ENCODE data around the gene SMYD5.

SMYD5 gene

DNA sequence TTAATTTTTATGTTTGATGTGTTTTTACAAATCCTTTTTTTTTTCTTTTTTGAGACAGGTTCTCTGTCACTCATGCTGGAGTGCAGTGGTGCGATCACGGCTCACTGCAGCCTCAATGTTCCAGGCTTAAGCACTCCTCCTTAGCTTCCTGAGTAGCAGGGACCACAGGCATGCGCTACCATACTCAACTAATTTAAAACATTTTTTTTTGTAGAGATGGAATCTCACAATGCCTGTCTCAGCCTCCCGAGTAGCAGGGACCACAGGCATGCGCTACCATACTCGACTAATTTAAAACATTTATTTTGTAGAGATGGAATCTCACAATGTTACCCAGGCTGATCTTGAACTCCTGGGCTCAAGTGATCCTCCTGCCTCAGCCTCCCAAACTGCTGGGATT, 8.4 kb upstream of the SMYD5 start:
- DNase-seq (ENCODE audit: low read depth in 2 of 2) = no peak

DNA sequence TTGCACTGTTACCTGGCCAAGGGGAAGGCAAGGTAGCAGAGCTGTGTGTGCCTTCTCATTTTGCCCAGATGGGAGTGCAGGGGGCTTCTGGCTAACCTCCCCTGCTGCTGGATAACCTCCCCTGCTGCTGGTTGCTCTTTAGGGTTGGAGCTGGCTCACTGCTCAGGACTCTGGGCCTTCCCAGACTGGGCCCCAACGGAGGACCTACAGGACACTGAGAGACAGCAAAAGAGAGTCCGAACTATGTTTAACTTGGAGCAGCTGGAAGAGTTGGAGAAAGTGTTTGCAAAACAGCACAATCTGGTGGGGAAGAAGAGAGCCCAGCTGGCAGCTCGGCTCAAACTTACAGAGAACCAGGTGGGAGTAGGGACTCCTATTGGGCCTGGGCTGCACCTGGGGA, 5.8 kb upstream of the SMYD5 start:
- no peak for DNase-seq (ENCODE audit: low read depth in 2 of 2)

DNA sequence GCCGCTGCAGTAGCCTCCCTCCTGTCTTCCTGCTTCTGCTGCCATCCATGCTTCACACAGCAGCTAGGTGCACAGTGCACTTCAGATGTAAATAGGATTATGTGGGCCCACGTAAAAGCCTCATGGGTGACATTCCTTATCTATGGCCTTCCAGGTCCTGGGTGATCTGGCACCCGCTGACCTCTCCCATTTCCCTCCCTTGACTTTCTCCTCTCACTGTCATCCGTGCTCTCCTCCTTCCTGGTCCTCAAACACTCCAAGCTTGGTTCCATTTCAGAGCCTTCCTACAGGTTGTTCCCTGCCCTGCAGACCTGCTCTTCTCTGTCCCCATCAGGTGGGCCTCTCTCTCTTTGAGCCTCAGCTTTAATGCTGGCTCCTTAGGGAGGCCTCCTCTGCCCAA, 4.0 kb upstream of the SMYD5 start:
- DNase-seq (ENCODE audit: low read depth in 2 of 2) = no peak

DNA sequence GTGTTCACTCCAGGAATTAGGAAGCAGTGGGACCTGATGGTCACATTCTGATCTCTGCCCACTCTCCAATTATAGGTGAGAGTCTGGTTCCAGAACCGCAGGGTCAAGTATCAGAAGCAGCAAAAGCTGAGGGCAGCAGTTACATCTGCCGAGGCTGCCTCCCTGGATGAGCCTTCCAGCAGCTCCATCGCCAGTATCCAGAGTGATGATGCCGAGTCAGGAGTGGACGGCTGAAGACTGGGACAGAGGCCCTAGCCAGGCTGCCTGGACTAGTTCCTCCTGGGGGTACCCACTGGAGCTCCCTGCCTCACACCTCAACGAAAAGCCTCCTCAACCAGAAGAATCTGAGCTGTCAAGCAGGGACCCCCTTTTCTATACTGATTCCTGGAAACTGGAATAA, 3.3 kb upstream of the SMYD5 start:
- DNase-seq (ENCODE audit: low read depth in 2 of 2) = no peak

DNA sequence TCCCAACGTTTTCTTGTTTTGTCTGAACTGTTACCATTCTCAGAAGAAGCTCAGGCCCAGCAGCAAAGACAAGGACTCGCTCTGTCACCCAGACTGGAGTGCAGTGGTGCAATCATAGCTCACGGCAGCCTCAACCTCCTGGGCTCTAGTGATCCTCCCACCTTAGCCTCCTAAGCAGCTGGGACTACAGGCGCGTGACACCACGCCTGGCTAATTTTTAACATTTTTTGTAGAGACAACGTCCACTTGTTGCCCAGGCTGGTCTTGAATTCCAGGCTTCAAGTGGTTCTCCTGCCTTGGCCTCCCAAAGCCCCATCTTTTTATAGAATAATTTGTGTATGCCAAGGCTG, 2.0 kb upstream of the SMYD5 start:
- DNase-seq (ENCODE audit: low read depth in 2 of 2) = no peak

DNA sequence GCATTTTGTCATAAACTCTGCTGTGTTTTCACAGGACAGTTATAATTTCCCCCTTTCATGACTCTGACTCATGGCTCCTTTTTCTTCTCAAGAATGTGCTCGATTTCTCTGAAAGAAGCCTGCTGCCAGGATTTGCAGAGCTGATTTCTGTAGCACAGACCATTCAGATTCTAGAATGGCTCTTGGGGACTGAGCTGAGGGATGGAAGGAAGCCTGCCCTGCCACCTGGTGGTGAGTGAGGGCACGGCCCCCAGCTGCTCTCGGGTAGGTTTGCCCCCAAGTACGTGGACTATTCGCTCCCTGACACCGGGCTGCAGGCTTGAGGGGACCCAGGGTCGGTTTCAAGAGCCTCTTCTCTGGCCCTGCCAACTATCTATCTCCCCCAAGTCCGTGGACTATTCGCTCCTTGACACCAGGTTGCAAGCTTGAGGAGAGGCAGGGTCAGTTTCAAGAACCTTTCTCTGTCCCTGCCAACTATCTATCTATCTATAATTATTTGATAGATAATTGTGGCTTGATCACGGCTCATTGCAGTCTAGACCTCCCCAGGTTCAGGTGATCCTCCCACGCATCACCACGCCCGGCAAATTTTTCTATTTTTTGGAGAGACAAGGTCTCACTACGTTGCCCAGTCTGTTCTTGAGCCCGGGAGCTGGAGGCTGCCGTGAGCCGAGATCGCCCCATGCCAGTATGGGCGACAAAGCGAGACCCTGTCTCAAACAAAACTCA, 1.4 kb upstream of the SMYD5 start:
- DNase-seq (ENCODE audit: low read depth in 2 of 2) = peak; percentile 45 to 75

DNA sequence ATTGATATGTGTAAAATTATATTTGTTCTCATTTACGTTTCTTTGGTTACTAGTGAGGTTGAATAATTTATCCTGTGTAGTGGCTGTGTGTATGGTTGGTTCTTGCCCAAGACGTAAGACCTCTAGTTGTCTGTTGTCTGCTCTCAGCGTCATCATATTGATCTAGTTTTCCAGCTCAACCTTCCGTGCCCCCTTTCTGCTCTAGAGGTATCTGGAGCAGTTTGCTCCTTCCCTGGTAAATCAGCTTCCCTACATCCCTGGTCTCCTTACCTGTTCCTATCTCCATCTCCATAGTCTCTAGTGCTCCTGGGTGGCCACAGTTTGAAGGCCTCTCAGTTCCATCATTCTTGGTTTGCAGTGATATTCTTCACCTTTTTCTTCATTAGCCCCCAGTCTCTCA, 1.2 kb downstream of the SMYD5 start:
- DNase-seq (ENCODE audit: low read depth in 2 of 2) = no peak

DNA sequence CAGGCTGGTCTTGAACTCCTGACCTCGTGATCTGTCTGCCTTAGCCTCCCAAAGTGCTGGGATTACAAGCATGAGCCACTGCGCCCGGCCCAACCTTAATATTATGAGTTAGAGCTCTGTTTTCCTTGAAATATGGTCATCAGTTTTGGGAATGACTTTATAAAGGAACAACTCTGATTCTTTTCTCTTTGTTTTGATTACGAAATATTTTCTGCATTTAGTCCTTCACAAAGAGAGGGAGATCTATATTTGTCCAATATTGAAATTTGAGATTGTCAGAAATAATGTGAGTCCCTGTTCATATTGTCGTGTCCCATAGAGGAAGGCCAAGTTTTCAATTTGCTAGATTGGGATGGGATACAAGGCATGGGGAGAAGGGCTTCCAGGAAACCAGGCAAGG, 3.1 kb downstream of the SMYD5 start:
- DNase-seq (ENCODE audit: low read depth in 2 of 2) = no peak

DNA sequence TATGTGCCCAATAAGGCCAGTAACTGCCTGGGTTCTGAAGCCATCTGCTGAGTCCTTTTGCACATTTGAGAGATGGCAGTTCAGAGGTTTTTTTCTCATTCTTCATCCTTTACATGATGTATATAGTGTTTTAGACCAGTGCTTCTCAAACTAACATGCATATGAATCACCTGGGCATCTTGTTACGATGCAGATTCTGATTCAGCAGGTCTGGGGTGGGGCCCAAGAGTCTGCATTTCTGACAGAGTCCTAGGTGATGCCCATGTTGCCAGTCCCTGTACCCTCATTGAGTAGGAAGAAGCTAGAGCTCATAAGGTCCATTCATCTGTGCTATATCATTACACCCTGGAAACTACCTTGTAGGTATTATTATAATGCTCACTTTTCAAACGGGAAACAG, 3.8 kb downstream of the SMYD5 start:
- no peak for DNase-seq (ENCODE audit: low read depth in 2 of 2)

DNA sequence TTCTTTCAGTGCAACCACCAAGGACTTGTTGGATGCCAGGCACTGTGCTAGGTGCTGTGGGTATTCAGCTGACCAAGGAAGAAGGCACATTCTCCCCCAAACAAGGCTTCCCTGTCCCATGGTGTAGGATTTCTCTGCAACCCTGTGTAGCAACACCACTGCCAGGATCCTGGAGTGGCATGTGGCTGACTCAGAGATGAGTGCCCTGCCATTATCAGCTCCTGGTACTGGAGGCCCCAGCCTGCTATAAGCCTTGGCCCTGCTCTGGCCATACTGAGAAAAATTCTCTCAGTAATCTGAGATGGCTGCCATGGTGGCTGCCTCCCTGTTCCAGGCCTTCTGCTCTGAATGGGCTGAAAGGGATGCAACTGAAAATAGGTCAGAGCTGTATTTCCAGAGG, 4.3 kb downstream of the SMYD5 start:
- DNase-seq (ENCODE audit: low read depth in 2 of 2) = no peak

DNA sequence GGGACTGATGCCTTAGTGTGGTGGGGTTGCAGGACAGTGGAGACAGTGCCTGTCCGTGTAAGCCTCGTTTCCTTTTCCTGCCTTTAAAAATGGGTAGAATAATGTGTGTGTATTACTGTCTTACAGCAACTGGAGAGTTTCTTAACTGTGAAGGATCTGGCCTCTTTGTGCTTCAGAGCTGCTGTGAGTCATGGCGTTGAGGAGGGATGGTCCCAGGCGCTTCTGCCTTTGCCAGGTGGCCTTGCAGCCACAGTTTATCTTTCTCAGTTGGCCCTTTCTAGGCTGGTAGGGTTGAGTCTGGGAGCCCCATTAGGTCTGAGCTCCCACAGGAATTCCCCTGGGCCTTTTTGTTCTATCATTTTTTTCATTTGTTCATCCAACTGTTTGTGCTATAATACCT, 9.8 kb downstream of the SMYD5 start:
- DNase-seq (ENCODE audit: low read depth in 2 of 2) = no peak

DNA sequence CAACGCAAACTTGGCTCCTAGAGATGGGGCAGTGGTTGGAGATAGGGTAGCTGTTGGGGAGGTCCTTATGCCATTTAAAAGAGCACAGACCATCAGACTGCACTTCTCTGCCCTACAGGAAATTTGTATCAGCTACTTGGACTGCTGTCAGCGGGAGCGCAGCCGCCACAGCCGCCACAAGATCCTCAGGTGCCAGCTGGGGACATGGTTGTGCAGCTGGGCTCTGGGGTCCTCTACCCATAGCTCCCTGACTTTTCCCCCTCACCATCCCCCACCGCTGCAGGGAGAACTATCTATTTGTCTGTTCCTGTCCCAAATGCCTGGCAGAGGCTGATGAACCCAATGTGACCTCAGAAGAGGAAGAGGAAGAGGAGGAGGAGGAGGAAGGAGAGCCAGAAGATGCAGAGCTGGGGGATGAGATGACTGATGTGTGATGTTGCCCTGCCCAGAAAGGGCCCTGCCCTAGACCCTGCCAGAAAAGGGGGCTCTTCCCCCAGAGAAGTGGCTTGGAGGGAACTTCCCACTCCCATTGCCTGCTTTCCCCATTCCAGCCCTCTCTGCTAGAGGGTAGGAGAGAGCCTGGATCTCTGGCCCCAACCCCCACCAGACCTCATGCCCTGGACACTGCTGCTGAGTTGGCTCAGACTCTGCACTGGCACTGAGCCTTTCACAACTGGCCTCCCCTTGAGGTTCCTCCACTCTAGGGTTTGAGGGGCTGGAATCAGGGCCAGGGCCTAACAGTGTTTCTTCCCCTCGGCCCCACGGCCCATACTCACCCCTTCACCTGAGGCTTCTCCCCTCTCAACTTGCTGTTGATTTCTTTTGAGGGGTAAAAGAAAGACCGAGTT, 11.7 kb downstream of the SMYD5 start:
- no peak for DNase-seq (ENCODE audit: low read depth in 2 of 2)

DNA sequence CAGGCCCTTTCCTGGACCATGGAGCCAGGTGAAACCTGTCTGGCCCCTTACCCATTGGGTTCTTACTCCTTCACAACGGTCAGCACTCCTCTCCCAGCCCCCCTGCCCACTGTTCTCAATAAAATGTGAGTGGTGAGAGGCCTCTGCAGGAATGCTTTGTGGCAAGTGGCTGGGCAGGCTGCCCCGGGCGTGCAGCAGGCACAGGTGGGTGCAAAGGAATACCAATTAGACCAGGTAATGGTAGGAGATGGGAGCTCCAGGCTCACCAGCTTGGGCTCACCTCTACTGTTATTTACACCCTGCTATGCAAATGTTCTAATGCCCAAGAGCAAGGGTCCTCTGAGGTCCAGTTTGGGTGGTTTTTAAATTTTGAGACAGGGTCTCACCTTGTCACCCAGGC, 13.0 kb downstream of the SMYD5 start:
- no peak for DNase-seq (ENCODE audit: low read depth in 2 of 2)

DNA sequence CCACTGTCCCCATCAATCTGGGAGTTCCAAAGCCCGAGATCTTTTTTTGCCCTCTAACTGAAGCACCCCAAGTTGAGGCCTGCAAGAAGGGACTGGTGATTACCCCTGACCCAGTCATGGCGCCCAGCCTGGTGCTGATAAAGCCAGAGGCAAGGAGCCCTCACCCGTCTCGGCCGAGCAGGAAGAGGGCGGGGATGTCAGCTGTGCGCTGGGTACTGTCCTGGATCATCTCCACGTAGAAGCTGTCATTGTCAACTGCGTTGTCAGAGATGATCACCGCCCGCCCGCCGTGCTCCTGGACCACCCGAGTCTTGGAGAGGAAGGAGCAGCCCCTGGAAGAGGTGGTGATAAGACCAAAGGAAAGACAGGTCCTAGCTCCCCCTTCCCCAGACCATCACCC, 14.6 kb downstream of the SMYD5 start:
- no peak for DNase-seq (ENCODE audit: low read depth in 2 of 2)

DNA sequence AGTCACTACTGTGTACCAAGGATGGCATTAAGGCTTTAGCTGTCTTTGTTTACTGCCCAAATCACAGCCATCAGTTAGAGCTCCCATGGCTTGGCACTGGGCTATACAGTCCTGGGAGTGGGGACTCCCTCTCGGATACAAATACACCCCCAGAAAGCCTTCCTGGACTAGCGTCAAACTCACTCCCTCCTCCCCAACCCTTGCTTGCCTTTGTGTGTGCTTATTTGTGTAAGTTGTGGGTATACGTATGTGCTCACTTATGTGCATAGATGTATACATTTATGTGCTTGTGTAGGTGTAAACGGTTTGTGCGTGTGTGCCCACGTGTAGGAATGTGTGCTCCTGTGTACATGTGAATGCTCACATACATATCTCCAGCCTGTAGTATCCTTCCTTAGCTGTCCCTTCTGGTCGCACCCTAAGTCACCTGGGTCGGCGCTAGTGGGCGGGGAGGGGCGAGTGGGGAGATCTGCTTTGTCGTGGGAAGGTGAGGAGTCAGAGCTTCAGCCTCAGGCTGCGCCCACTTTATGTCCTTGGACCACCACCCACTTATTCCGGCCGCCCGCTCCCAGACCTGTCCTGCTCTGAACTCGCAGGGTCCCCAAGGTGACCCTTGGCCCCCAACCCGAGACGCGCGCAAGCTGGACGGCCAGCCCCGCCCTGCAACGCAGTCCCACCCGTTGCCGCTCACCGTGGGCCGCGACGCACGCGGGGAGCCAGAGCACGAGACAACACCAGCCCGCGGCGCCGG, 18.5 kb downstream of the SMYD5 start:
- DNase-seq (ENCODE audit: low read depth in 2 of 2) = peak in 1 of 2 experiments; percentile 17

DNA sequence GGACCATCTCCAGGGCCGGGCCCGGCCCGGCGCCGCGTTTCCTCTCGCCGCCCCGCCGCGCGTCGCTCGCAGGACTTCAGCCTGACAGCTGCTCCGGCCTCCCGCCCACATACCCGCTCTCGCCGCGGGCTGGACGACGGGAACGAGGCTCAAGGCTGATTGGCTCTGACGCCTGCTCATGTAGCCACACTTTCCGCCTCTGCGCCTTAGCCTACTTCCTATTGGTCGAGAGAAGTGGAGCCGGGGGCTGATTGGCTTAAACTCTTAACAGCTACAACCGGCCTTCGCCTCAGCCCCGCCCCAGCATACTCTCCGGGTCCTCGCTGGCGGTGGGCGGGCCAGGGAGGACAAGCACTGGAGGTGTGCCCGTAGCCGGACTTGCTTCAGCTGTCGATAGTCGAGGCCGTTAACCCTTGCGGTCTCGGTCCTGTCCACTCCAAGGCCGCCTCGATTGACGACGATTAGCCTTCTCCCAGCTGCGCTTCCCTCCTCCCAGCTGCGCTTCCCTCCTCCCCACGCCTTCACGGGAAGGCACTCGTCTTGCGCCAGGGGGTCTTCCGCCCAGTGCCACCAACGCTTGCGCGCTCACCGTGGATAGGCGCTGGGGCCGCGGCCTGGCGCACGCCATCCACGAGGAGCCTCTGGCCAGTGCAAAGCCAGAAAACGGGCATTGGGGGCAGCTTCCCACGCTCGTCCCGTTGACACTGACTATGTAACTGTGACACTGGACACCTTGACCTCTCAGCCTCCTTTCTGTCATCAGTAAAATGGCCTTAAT, 19.3 kb downstream of the SMYD5 start, which contains the start of gene PRADC1:
Gene PRADC1 (minus strand): TSS at position 86 of the 778 bp plus-strand sequence. CDS start 79 bp downstream, at position 7.
- peak; percentile 89 for DNase-seq (ENCODE audit: low read depth in 2 of 2)

DNA sequence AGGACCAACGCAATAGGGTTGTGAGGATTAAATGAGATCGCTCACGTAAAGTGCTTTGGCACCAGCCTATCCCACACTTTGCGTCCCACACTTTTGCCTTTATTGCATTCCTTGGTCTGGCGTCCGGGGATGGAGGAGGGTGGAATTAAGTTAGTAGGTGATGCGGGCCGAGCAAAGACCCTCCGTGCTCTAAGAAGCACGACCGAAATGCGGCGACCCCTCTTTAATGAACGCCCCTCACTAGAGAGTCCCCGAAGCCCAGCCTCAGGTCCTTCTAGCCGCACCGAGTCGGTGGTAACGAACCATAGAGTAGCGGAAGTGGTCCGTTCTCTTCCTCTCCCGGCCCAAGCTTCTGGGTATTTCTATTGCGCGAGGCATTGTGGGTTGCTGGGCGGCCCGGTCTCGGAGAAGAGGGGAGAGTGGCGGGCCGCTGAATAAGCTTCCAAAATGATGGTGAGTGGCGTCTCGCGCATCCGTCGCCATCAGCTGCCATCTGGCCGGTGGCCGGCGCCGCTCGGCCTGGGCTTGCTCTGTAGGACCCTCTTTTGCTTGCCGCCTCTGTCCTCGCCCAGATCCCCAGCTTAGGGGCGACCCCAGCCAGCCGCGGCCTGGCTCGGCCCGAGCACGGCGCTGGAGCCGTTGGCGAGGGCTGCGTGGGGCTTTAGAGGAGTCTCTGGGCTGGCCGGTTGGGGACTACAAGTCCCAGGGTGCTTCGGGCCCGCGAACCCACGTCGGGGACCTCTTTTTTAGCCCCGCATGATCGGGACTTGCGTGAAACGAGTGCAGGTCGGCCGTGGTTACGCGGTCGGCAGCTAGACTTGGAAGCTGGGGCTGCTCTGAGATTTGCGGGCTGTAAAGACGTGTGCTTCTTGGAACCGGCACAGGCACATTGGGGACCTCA, 20.1 kb downstream of the SMYD5 start, which contains the start of gene CCT7:
Gene CCT7 (plus strand): TSS at position 377 of the 901 bp plus-strand sequence. CDS start 71 bp downstream, at position 448.
- DNase-seq (ENCODE audit: low read depth in 2 of 2) = peak; percentile 76

DNA sequence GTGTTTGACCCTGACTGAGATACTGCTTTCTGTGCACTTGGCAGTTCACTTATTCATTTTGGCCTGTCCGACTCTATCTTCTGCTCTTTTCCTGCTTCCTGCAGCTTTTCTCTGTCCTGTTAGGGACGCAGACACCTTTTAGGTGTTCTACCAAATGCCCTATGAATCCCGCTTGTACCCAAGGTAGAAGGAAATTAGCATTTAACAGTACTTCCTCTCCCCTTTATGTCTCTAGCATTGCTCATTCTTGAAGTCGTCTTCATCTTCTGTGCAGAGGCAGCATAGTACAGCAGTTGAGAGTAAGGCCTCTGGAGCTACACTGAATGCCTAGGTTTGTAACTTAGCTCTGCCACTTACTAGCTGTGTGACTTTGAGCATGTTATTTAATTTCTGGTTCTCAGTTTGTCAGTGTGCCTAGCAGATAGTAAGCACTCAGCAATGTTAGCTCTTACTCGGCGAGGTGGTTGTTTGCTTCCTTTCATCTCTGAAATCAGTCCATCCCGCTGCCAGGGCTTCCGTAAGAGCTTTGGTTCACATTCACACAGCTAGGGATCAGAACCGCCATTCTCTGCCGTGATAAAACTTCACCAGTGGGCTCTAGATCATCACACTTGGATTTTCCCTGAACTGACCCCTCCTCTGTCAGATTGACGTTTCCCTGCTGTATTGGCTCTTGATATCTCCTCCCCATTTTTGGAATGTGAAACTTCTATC, 21.4 kb downstream of the SMYD5 start:
- no peak for DNase-seq (ENCODE audit: low read depth in 2 of 2)

DNA sequence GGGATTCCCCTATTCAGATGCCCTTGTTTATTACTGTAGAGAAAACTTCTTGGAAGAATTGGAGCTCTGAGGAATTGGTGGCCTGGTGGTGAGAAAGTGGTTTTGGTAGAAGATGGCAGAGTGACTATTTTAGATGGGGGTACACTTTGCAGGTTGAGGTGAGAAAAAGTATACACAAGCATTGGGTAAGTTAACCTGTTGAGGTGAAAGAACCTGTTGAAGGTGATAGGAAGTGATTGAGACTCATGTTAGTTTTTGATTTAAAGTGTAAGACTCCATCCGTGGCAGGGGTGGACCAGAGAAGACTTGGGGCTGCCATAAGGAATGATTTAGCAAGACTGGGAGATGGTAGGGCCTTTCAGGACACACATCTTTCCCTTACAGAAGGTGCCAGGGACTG, 23.1 kb downstream of the SMYD5 start:
- DNase-seq (ENCODE audit: low read depth in 2 of 2) = no peak

DNA sequence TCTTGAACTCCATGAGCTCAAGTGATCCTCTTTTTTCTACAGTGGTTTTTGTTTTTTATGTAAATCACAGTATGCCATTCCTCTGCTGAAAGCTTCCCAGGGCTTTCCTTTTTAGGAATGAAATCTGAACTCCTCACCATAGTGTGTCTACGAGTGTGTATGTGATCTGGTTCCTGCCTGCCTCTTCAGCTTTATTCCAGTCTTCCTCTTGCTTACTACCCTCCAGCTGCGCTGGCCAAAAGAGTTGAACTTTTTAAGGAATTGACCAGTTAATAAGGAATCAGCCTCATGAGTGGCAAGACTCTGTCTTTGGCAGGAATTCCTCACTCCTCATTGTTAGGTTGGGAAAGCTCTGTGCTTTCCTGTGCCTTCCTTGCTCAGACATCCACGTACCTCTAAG, 24.1 kb downstream of the SMYD5 start:
- no peak for DNase-seq (ENCODE audit: low read depth in 2 of 2)

Measured in stimulated activated CD4-positive, alpha-beta T cell treated with anti-CD3 and anti-CD28 coated beads, Interleukin-12 subunit alpha, Interleukin-12 subunit beta, amount 100 ng/mL, for 24 hours (primary cell).